ENCODE measurements around the gene HSPA5. TPM values are rescaled to one million over a fixed set of nuclear protein-coding genes. Genes with fewer than 3 reads are reported as not detected.

The HSPA5 gene
- total RNA-seq, 1 experiment from 2014 or later: 290 TPM

- POLR2A ChIA-PET (ENCODE audit: low non-redundant PET): no interaction called here
- Histone ChIP-seq H3K4me1 (ENCODE audit: insufficient read depth, low read length, poor library complexity, severe bottlenecking) (peaks cover 6% of the 10 kb centered on the region), H3K36me3 (ENCODE audit: insufficient read depth, low read length, poor library complexity, severe bottlenecking) (no peaks in the 10 kb centered on the region), H3K4me3 (ENCODE audit: low read depth, low read length, poor library complexity, severe bottlenecking) (no peak overlapping the region), H3K27me3 (replicated peaks; ENCODE audit: insufficient read depth, low read depth, low read length, poor library complexity) (no peaks in the 10 kb centered on the region), H3K9me3 (ENCODE audit: low read depth, low read length, poor library complexity, severe bottlenecking) (no peaks in the 10 kb centered on the region), H3K27ac (ENCODE audit: low read depth, low read length, poor library complexity, severe bottlenecking) (peak overlapping the region; percentile 35)
- DNase-seq (ENCODE audit: low spot score): no peak
- intact Hi-C loops (cut with micrococcal nuclease; ENCODE audit: unreplicated experiment): no loop called here
- CTCF ChIA-PET: interaction anchor here (0.6 to 0.7 kb wide), 2 partner anchors 9 to 17 kb away, joined by 4 to 7 read pairs; no protein-coding TSS in a partner anchor
- TF ChIP-seq, protein P1, sequence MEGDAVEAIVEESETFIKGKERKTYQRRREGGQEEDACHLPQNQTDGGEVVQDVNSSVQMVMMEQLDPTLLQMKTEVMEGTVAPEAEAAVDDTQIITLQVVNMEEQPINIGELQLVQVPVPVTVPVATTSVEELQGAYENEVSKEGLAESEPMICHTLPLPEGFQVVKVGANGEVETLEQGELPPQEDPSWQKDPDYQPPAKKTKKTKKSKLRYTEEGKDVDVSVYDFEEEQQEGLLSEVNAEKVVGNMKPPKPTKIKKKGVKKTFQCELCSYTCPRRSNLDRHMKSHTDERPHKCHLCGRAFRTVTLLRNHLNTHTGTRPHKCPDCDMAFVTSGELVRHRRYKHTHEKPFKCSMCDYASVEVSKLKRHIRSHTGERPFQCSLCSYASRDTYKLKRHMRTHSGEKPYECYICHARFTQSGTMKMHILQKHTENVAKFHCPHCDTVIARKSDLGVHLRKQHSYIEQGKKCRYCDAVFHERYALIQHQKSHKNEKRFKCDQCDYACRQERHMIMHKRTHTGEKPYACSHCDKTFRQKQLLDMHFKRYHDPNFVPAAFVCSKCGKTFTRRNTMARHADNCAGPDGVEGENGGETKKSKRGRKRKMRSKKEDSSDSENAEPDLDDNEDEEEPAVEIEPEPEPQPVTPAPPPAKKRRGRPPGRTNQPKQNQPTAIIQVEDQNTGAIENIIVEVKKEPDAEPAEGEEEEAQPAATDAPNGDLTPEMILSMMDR (conservative IDR thresholded peaks at IDR 0.05; ENCODE audit: low read depth, low read length): no peak
- no peak for TF ChIP-seq EZH2 (IDR thresholded peaks at IDR 0.05; ENCODE audit: borderline replicate concordance, low read depth, low read length, poor library complexity, severe bottlenecking)
- no TSS peak for BruUV-seq (replicated peaks)
These were observed 31.6 kb upstream of the HSPA5 start for GRCh38 chr9:125272697-125273096.

DNA sequence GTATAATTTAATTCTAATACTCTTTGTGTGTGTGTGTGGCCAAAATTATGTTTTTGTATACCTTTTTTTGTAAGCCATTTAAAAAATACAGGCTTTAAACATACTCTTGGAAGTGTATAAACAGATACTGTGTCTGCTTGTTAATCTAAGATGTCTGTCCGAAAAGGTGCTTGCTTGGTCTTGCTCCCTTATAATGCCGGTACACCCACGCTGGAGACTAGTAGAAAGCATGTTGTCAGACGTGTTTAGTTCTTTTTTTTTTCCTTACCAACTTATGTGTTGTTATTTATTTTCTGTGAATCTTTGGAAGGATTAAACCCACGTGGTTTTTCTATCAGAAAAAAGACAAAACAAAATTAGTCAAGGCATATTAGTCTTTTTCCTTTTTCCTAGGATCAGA is 29.9 kb upstream of the HSPA5 start:
- H3K9me3 ChIP-seq (ENCODE audit: low read depth, low read length, poor library complexity, severe bottlenecking): no peaks in the 10 kb centered on the region
- H3K27ac ChIP-seq (ENCODE audit: low read depth, low read length, poor library complexity, severe bottlenecking): no peak overlapping the region
- H3K36me3 ChIP-seq (ENCODE audit: insufficient read depth, low read length, poor library complexity, severe bottlenecking): no peaks in the 10 kb centered on the region
- TF ChIP-seq, protein P1 (conservative IDR thresholded peaks at IDR 0.05; ENCODE audit: low read depth, low read length): no peak
- no peak for TF ChIP-seq EZH2 (IDR thresholded peaks at IDR 0.05; ENCODE audit: borderline replicate concordance, low read depth, low read length, poor library complexity, severe bottlenecking)
- H3K4me3 ChIP-seq (ENCODE audit: low read depth, low read length, poor library complexity, severe bottlenecking): no peak overlapping the region
- ChIA-PET POLR2A (ENCODE audit: low non-redundant PET) (no interaction called here), CTCF (no interaction called here)
- TSS peak; percentile 19 for BruUV-seq (replicated peaks)
- H3K27me3 ChIP-seq (replicated peaks; ENCODE audit: insufficient read depth, low read depth, low read length, poor library complexity): no peaks in the 10 kb centered on the region
- DNase-seq (ENCODE audit: low spot score): no peak
- peaks cover 6% of the 10 kb centered on the region for H3K4me1 ChIP-seq (ENCODE audit: insufficient read depth, low read length, poor library complexity, severe bottlenecking)
- intact Hi-C loops (cut with micrococcal nuclease; ENCODE audit: unreplicated experiment): no loop called here

DNA sequence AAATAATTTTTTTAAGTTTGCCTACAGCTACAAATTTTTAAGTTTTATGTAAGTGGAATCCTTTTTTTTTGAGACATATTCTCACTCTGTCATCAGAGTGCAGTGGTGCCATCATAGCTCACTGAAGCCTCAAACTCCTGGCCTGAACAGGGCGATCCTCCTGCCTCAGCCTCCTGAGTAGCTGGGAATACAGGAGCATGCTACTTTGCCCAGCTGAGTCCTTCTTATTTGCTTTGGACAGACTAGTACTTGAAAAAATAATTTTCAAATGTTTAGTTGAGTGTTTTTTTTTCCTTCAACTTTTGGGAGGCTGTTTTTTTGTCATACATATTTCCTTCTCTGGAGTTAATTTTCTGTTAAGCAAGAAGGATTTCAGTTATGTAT is 27.9 kb upstream of the HSPA5 start:
- H3K9me3 ChIP-seq (ENCODE audit: low read depth, low read length, poor library complexity, severe bottlenecking): no peaks in the 10 kb centered on the region
- no peaks in the 10 kb centered on the region for H3K27me3 ChIP-seq (replicated peaks; ENCODE audit: insufficient read depth, low read depth, low read length, poor library complexity)
- DNase-seq (ENCODE audit: low spot score): no peak
- no peak overlapping the region for H3K4me3 ChIP-seq (ENCODE audit: low read depth, low read length, poor library complexity, severe bottlenecking)
- H3K4me1 ChIP-seq (ENCODE audit: insufficient read depth, low read length, poor library complexity, severe bottlenecking): peaks cover 6% of the 10 kb centered on the region
- ChIA-PET POLR2A (ENCODE audit: low non-redundant PET) (no interaction called here), CTCF (interaction anchor here (0.5 kb wide), 1 partner anchor 10 kb away, joined by 3 read pairs; no protein-coding TSS in a partner anchor)
- no TSS peak for BruUV-seq (replicated peaks)
- TF ChIP-seq, protein P1 (conservative IDR thresholded peaks at IDR 0.05; ENCODE audit: low read depth, low read length): no peak
- no peak for TF ChIP-seq EZH2 (IDR thresholded peaks at IDR 0.05; ENCODE audit: borderline replicate concordance, low read depth, low read length, poor library complexity, severe bottlenecking)
- H3K36me3 ChIP-seq (ENCODE audit: insufficient read depth, low read length, poor library complexity, severe bottlenecking): no peaks in the 10 kb centered on the region
- intact Hi-C loops (cut with micrococcal nuclease; ENCODE audit: unreplicated experiment): no loop called here
- H3K27ac ChIP-seq (ENCODE audit: low read depth, low read length, poor library complexity, severe bottlenecking): no peak overlapping the region

Data from A673 (cell line).